GM12878 (cell line): ENCODE measurements around the gene ZNF335. TPM values are rescaled to one million over a fixed set of nuclear protein-coding genes. Genes with fewer than 3 reads are reported as not detected.

Source experiments
- ATAC-seq: fragments of 200-7000 bp; cut with Tn5 transposase; 3 replicates; pipeline ENCODE4 v1.9.1; 2020; ENCODE audit warnings: mild to moderate bottlenecking, moderate library complexity
- BruUV-seq: library from RNA; stranded (reverse); fragments of 400-500 nt; replicated peaks from 2 replicates; lab custom pipeline; 2021; lab: Mats Ljungman, UMichigan
- CTCF ChIA-PET: fragments of 300-600 bp; sonication (Branson Sonifier 250); formaldehyde crosslinking; extraction: SDS; loops from one replicate; lab custom pipeline; 2021; ENCODE audit warnings: inconsistent platforms; lab: Yijun Ruan, JAX
- POLR2A ChIA-PET: fragments of 350-600 bp; formaldehyde crosslinking; extraction: SDS; loops from one replicate; lab custom pipeline; 2021; ENCODE audit warnings: inconsistent platforms; lab: Charles Lee
- RAD21 ChIA-PET: fragments of 300-600 bp; sonication (Branson Sonifier 250); formaldehyde crosslinking; loops from one replicate; lab custom pipeline; 2023; ENCODE audit warnings: antibody characterized with exemption; ENCODE audit not compliant: unreplicated experiment; lab: Charles Lee
- SMC1A ChIA-PET: fragments of 300-600 bp; sonication (Branson Sonifier 250); formaldehyde crosslinking; loops from one replicate; lab custom pipeline; 2023; ENCODE audit not compliant: unreplicated experiment, uncharacterized antibody; lab: Charles Lee
- DNase-seq: peaks from one replicate; pipeline ENCODE4 v3.0.0-alpha.2; 2011; ENCODE audit warnings: low read depth, low spot score
- FAIRE-seq: peaks from 3 replicates; lab custom pipeline; 2011; peaks lifted over from hg19 to GRCh38; lab: Jason Lieb, UNC
- H2AFZ ChIP-seq: 2 replicates; pipeline ENCODE4 v1.6.0; 2011; ENCODE audit warnings: low read depth, low read length, control low read depth; ENCODE audit not compliant: control insufficient read depth
- H3K27ac ChIP-seq: 2 replicates; pipeline ENCODE4 v1.5.1; 2011; ENCODE audit warnings: control low read depth; ENCODE audit not compliant: control insufficient read depth, insufficient read depth
- H3K27me3 ChIP-seq, 2 experiments: replicated peaks in 1 of 2; 2 replicates each; pipeline versions ENCODE4 v1.6.0 to v1.6.1; 2011; ENCODE audit warnings: low read length in 1 of 2; ENCODE audit not compliant: control insufficient read depth in 2 of 2, insufficient read depth in 2 of 2
- H3K36me3 ChIP-seq, 2 experiments: 2 replicates each; pipeline ENCODE4 v1.5.1; 2011; ENCODE audit warnings: low read length in 1 of 2; ENCODE audit not compliant: control insufficient read depth in 2 of 2, insufficient read depth in 2 of 2
- H3K4me1 ChIP-seq: 2 replicates; pipeline ENCODE4 v1.6.1; 2011; ENCODE audit warnings: mild to moderate bottlenecking, low read length, moderate library complexity, mixed read lengths; ENCODE audit not compliant: control insufficient read depth, insufficient read depth
- H3K4me2 ChIP-seq: 2 replicates; pipeline ENCODE4 v1.6.0; 2011; ENCODE audit warnings: control low read depth; ENCODE audit not compliant: control insufficient read depth, insufficient read depth
- H3K4me3 ChIP-seq: fragments of 200-600 bp; sonication (generic); 2 replicates; pipeline ENCODE4 v1.5.1; 2016
- H3K79me2 ChIP-seq: 2 replicates; pipeline ENCODE4 v1.6.0; 2011; ENCODE audit warnings: low read length; ENCODE audit not compliant: control insufficient read depth, insufficient read depth
- H3K9ac ChIP-seq: 2 replicates; pipeline ENCODE4 v1.8.0; 2011; ENCODE audit warnings: low read length, control low read depth, mixed read lengths; ENCODE audit not compliant: control insufficient read depth, insufficient read depth
- H3K9me3 ChIP-seq: replicated peaks from 3 replicates; pipeline ENCODE4 v1.5.1; 2011; ENCODE audit warnings: mild to moderate bottlenecking, low read length; ENCODE audit not compliant: control insufficient read depth, insufficient read depth
- H4K20me1 ChIP-seq: 2 replicates; pipeline ENCODE4 v1.6.0; 2011; ENCODE audit not compliant: control insufficient read depth, insufficient read depth
- BCLAF1 ChIP-seq: fragments of 450-650 bp; IDR thresholded peaks from 2 replicates; pipeline ENCODE4 v1.6.1; 2017; ENCODE audit warnings: antibody characterized with exemption, mild to moderate bottlenecking, moderate library complexity
- BHLHE40 ChIP-seq, 2 experiments: fragments of 450-650 bp in 1 of 2; IDR thresholded peaks; 2 replicates each; pipeline ENCODE4 v1.6.1; 2011 to 2017; ENCODE audit warnings: low read depth in 2 of 2, borderline replicate concordance in 1 of 2, improper control_type of control experiment in 1 of 2, low read length in 1 of 2, mild to moderate bottlenecking in 1 of 2
- FOXK2 ChIP-seq: fragments of 450-650 bp; IDR thresholded peaks from 2 replicates; pipeline ENCODE4 v1.6.1; 2017; ENCODE audit warnings: mild to moderate bottlenecking, moderate library complexity
- MYC ChIP-seq: IDR thresholded peaks from 2 replicates; pipeline ENCODE4 v1.6.1; 2011; ENCODE audit warnings: mild to moderate bottlenecking, low read length, moderate library complexity, inconsistent platforms; ENCODE audit not compliant: insufficient read depth, insufficient replicate concordance, insufficient read length, severe bottlenecking
- PAX8 ChIP-seq: fragments of 450-650 bp; IDR thresholded peaks from 2 replicates; pipeline ENCODE4 v1.6.1; 2017; ENCODE audit warnings: mild to moderate bottlenecking, moderate library complexity
- RAD51 ChIP-seq: fragments of 450-650 bp; IDR thresholded peaks from 2 replicates; pipeline ENCODE4 v1.6.1; 2016; ENCODE audit warnings: moderate library complexity, mild to moderate bottlenecking, inconsistent platforms
- RBBP5 ChIP-seq: fragments of 200-600 bp; sonication (generic); conservative IDR thresholded peaks from 2 replicates; pipeline ENCODE4 v1.6.1; 2016
- SMAD1 ChIP-seq: fragments of 450-650 bp; IDR thresholded peaks from 2 replicates; pipeline ENCODE4 v1.6.1; 2018; ENCODE audit warnings: mild to moderate bottlenecking, low read depth; ENCODE audit not compliant: partially characterized antibody
- SMARCA5 ChIP-seq: fragments of 450-650 bp; IDR thresholded peaks from 2 replicates; pipeline ENCODE4 v1.6.1; 2017; ENCODE audit warnings: mild to moderate bottlenecking
- SREBF1 ChIP-seq: IDR thresholded peaks from 2 replicates; pipeline ENCODE4 v1.6.1; 2012; ENCODE audit warnings: mild to moderate bottlenecking, low read length
- YY1 ChIP-seq: IDR thresholded peaks from 2 replicates; pipeline ENCODE4 v1.6.1; 2011; ENCODE audit warnings: low read depth, mild to moderate bottlenecking, low read length
- ZNF622 ChIP-seq: fragments of 450-650 bp; IDR thresholded peaks from 2 replicates; pipeline ENCODE4 v1.6.1; 2017; ENCODE audit warnings: mild to moderate bottlenecking, inconsistent platforms
- WGBS: methylation state at CpG from one replicate; pipeline ENCODE4 v1.1.6; 2016; ENCODE audit warnings: low lambda C conversion rate; ENCODE audit not compliant: insufficient replicate concordance, insufficient coverage; ENCODE audit errors: missing lambda C conversion rate; 5-methylcytosine and 5-hydroxymethylcytosine counted together
- in situ Hi-C: fragments of 300-500 bp; cut with MboI; formaldehyde crosslinking; loops from 9 replicates; pipeline ENCODE4 v1.14.3; 2018; ENCODE audit warnings: mixed read lengths
- intact Hi-C: fragments of 100-400 bp; cut with micrococcal nuclease; formaldehyde crosslinking; loops from one replicate; pipeline ENCODE4 v1.14.2; 2022; ENCODE audit not compliant: unreplicated experiment
- polyA plus RNA-seq, 11 experiments: library from polyadenylated mRNA; depleted of rRNA in 4 of 11; unstranded in 6 of 11; stranded (reverse) in 5 of 11; fragments of >200 nt; fragmentation: Nextera tagmentation in 4 of 11; fragmentation: Illumina TruSeq in 1 of 11; extraction: Ambion mirVana in 4 of 11; extraction: Trizol in 1 of 11; gene quantifications; 1 replicate in 1 of 11; 2 replicates in 10 of 11; pipeline versions ENCODE4 v1.2.1 to v1.2.3, GENCODE V29; 2011 to 2016; ENCODE audit warnings: inconsistent platforms in 2 of 11, missing spikeins in 2 of 11, low read depth in 1 of 11
- total RNA-seq, 4 experiments: library from RNA; depleted of rRNA in 3 of 4; stranded (reverse); fragments of >200 nt in 3 of 4; fragmentation: Illumina TruSeq in 1 of 4; extraction: Trizol in 1 of 4; gene quantifications; 2 replicates each; pipeline versions ENCODE4 v1.2.1 to v1.2.3, GENCODE V29; 2013 to 2021

ZNF335 gene
- total and polyA plus RNA-seq, 10 of the 15 experiments (the other 5 are each of a cell fraction or from before 2014, with no cell fraction given) = 0.74 to 30.1 (median 14.5) TPM

- Histone ChIP-seq H3K4me3 (no peak overlapping the region), H4K20me1 (no peaks in the 10 kb centered on the region), H2AFZ (no peak overlapping the region), H3K79me2 (no peaks in the 10 kb centered on the region), H3K9me3 (no peaks in the 10 kb centered on the region), H3K36me3 (no peaks in the 10 kb centered on the region), H3K4me1 (no peaks in the 10 kb centered on the region), H3K9ac (no peak overlapping the region), H3K4me2 (no peak overlapping the region), H3K27ac (no peak overlapping the region), H3K27me3 (no peaks in the 10 kb centered on the region)
- ChIA-PET SMC1A (interaction anchor here (0.5 to 1.5 kb wide), 3 partner anchors 14 to 147 kb away, joined by 3 to 5 read pairs (median 3); no protein-coding TSS in a partner anchor), CTCF (interaction anchor here (0.6 to 3.0 kb wide), 5 partner anchors 8 to 120 kb away, joined by 3 to 12 read pairs (median 4); no protein-coding TSS in a partner anchor), POLR2A (interaction anchor here (1.1 kb wide), 3 partner anchors 8 to 25 kb away, joined by 3 to 7 read pairs (median 3); partner anchors contain the start of gene PCIF1), RAD21 (no interaction called here)
- TF ChIP-seq PAX8 = no peak
- FAIRE-seq (no peak), ATAC-seq (no peak), DNase-seq (no peak)
- intact Hi-C loops = no loop called here
- in situ Hi-C loops = no loop called here
- 46% methylated on average over 9 of the region's 11 CpGs for WGBS
- no TSS peak for BruUV-seq
Observed at GRCh38 chr20:45919542-45920399, 52.2 kb downstream of the ZNF335 start.

GRCh38 chr20:45918779-45919537, 53.0 kb downstream of the ZNF335 start:
- RAD21 ChIA-PET = no interaction called here
- H3K27me3 ChIP-seq = no peaks in the 10 kb centered on the region
- H3K79me2 ChIP-seq = no peaks in the 10 kb centered on the region
- intact Hi-C loops (no loop called here), in situ Hi-C loops (no loop called here)
- no peak overlapping the region for H3K9ac ChIP-seq
- no peak overlapping the region for H3K4me3 ChIP-seq
- 75% methylated on average over 12 of the region's 12 CpGs for WGBS
- H3K27ac ChIP-seq = no peak overlapping the region
- H3K9me3 ChIP-seq = no peaks in the 10 kb centered on the region
- BruUV-seq = no TSS peak
- SMC1A ChIA-PET = interaction anchor here (0.5 to 1.5 kb wide), 3 partner anchors 15 to 146 kb away, joined by 3 to 5 read pairs (median 3); no protein-coding TSS in a partner anchor
- POLR2A ChIA-PET = interaction anchor here (0.6 to 1.1 kb wide), 5 partner anchors 9 to 57 kb away, joined by 3 to 8 read pairs (median 3); partner anchors contain the start of gene PCIF1
- FAIRE-seq (no peak), DNase-seq (no peak), ATAC-seq (no peak)
- no peak overlapping the region for H3K4me2 ChIP-seq
- no peak overlapping the region for H2AFZ ChIP-seq
- H4K20me1 ChIP-seq = no peaks in the 10 kb centered on the region
- CTCF ChIA-PET = interaction anchor here (1.2 to 3.0 kb wide), 5 partner anchors 9 to 120 kb away, joined by 3 to 12 read pairs (median 4); partner anchors contain the start of gene ZNF335
- H3K4me1 ChIP-seq = no peaks in the 10 kb centered on the region
- H3K36me3 ChIP-seq = no peaks in the 10 kb centered on the region
- no peak for TF ChIP-seq YY1
- no peak for TF ChIP-seq ZNF622
- TF ChIP-seq SMAD1 = no peak
- no peak for TF ChIP-seq BHLHE40 (IDR thresholded peaks at IDR 0.05; ENCODE audit: borderline replicate concordance in 1 of 2, low read depth in 2 of 2, low read length in 1 of 2)
- no peak for TF ChIP-seq FOXK2
- TF ChIP-seq SMARCA5 = no peak
- no peak for TF ChIP-seq RBBP5
- no peak for TF ChIP-seq SREBF1
- no peak for TF ChIP-seq MYC
- TF ChIP-seq RAD51 = no peak
- TF ChIP-seq BCLAF1 = no peak
